NB4 (cell line): ENCODE data around the gene FAM171A1.

Experiments used
- MYC ChIP-seq: IDR thresholded peaks from 2 replicates; pipeline ENCODE4 v1.6.1; 2011; ENCODE audit warnings: low read depth, low read length
- POLR2A ChIP-seq: IDR thresholded peaks from 2 replicates; pipeline ENCODE4 v1.6.1; 2011; ENCODE audit warnings: mild to moderate bottlenecking; ENCODE audit not compliant: insufficient read length; ENCODE audit errors: extremely low read depth
- TF ChIP-seq, protein P1 (sequence below): IDR thresholded peaks from one replicate; pipeline ENCODE4 v1.5.1; 2012; ENCODE audit warnings: low read depth, low read length
- TF ChIP-seq, protein P2 (sequence below): IDR thresholded peaks from 2 replicates; pipeline ENCODE4 v1.6.1; 2011; ENCODE audit warnings: low read depth, low read length

DNA sequence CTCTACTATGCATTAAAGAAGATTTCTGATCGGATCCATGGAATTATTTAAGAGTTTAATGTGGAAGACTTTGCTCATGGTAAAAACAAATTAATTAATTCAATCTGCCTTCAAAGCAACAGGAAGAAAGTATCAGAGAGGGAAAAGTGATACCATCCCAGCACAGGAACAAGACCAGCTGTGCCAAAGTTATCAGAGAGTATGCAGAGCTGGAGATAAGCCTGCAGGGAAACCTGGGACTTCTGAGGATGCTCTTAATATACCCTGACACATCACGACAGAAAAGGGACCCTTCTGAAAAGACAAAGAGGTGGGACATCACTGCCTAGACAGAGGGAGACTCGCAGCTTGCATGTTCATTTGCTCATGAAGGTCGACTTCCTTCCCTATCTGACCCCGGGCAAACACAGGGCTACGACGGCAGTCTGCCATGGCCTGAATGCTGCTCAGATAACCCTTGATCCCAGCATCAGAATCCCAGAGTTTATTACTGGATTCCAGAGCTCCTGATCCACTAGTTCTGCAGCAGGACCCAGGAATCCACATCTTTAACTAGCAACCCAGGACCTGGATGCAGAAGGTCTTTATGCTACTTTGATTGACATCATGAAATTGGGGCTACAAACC, 29.5 kb downstream of the FAM171A1 start:
- TF ChIP-seq, protein P1, sequence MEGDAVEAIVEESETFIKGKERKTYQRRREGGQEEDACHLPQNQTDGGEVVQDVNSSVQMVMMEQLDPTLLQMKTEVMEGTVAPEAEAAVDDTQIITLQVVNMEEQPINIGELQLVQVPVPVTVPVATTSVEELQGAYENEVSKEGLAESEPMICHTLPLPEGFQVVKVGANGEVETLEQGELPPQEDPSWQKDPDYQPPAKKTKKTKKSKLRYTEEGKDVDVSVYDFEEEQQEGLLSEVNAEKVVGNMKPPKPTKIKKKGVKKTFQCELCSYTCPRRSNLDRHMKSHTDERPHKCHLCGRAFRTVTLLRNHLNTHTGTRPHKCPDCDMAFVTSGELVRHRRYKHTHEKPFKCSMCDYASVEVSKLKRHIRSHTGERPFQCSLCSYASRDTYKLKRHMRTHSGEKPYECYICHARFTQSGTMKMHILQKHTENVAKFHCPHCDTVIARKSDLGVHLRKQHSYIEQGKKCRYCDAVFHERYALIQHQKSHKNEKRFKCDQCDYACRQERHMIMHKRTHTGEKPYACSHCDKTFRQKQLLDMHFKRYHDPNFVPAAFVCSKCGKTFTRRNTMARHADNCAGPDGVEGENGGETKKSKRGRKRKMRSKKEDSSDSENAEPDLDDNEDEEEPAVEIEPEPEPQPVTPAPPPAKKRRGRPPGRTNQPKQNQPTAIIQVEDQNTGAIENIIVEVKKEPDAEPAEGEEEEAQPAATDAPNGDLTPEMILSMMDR, result no peak
- TF ChIP-seq POLR2A (no peak), MYC (no peak)
- TF ChIP-seq, protein P2, sequence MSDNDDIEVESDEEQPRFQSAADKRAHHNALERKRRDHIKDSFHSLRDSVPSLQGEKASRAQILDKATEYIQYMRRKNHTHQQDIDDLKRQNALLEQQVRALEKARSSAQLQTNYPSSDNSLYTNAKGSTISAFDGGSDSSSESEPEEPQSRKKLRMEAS, result no peak
